Subcutaneous adipose tissue (tissue), 4 donors: ENCODE measurements around the gene AJUBA. TPM values are rescaled to one million over a fixed set of nuclear protein-coding genes. Genes with fewer than 3 reads are reported as not detected.

Experiments
- CTCF ChIP-seq: fragments of 450-650 bp; IDR thresholded peaks from one replicate; pipeline ENCODE4 v1.5.1; 2016; ENCODE audit warnings: low read depth, mild to moderate bottlenecking, control low read depth, antibody characterized with exemption, moderate library complexity
- total RNA-seq, 4 donors: library from RNA; depleted of rRNA; stranded (reverse); fragments of >200 nt; gene quantifications; one replicate each; pipeline ENCODE4 v1.1.0, GENCODE V29; 2016

The AJUBA gene
- total RNA-seq, 4 donors from 2014 or later, result 1.8 to 7.2 (median 4.7) TPM

- TF ChIP-seq CTCF, result no peak
These were observed 18.5 kb upstream of the AJUBA start for GRCh38 chr14:23000860-23001259.

GRCh38 chr14:22998329-22999012 lies 16.1 kb upstream of the AJUBA start:
- TF ChIP-seq CTCF, result no peak

DNA sequence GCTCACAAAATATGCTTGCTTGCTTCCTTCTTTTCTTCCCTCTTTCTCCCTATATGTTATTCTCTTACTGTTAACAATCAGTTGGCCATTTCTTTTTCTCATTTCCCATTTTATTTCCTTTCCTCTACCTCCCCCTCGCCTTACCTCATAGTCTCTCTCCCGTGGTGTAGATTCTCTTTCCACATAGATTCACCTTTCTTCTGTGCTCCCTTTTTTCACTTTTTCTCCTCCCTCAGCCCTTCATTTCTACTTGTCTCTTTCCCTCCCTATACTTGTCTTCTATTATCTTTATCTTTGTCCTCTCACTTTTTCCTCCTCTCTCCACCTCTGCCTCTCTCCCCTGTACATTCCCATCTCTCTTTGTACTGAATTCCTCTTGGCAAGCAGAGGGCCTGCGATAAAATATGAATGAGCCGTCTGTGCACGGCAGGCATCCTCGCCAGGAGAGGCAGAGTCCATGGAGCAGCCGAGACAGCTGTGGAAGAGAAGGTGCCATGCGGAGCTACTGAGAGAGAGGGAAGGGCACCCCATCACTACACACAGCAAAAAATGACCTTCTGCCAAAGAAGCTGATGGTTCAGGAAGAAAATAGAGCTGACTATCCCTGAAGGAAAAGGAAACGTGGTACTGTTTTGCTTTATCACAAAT lies 15.4 kb upstream of the AJUBA start:
- TF ChIP-seq CTCF, result no peak

DNA sequence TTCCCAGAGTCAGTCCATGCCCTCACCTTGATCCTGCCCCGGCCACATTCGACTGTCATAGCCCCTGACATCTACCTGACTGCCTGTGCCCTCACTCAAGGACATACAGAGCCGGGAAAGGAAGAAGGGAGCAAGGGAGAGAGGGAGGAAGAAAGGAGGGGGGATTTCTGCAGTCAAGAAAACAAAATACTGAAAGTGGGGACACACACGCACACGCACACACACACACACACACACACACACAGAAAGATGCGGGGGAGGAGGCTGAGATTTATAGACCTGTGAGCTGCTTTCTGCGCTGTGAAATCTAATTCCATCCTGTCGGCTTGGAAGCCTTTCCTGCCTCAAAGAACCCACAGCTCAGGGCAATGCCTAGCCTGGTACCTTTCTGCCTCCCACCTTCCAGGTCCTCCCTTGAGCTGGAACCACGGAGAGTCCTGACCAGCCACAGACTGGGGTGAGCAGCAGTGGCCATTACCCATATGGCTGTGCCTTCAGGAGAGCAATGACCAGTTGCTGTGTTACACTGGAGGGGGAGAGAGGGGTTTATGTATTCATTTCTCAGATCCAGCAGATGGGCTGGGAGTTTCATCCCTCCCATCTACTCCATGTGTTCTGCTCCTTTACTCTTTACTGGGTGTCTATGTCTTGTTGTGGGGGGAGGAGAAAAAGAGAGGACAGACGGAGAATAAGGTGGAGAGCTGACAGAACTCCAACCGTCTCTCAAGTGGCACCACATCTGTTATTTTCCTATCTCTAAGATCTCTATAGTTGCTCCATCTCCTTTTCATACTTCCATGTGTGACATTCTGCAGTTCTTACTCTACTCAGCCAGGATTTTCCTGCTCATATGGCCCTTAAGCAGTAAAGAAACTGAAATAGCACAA lies 14.7 kb upstream of the AJUBA start:
- TF ChIP-seq CTCF, result no peak

- no peak for TF ChIP-seq CTCF
These were observed 13.7 kb upstream of the AJUBA start for GRCh38 chr14:22995889-22996625.

GRCh38 chr14:22994762-22995275 lies 12.5 kb upstream of the AJUBA start:
- no peak for TF ChIP-seq CTCF
